ENCODE measurements around the gene SPTBN1.
A peak's percentile ranks its signal among the peaks of the same experiment; 100 is the strongest.

- no peak for TF ChIP-seq CTCF (IDR thresholded peaks at IDR 0.05; ENCODE audit: low read depth, low read length)
- no peak for TF ChIP-seq POLR2A (IDR thresholded peaks at IDR 0.05; ENCODE audit: extremely low read depth, insufficient read length)
- TF ChIP-seq MAX (IDR thresholded peaks at IDR 0.05; ENCODE audit: low read depth, low read length): no peak
- 0 out of 2 replicates have a peak, but pooled peaks have one; percentile 21 for TF ChIP-seq MYC (IDR thresholded peaks at IDR 0.05; ENCODE audit: low read depth, low read length)
These were observed 133.5 kb downstream of the SPTBN1 start for GRCh38 chr2:54589340-54590215.
